HEK293 (cell line): ENCODE results near the gene LEP.

Source experiments
- HOXC10 ChIP-seq: sonication (generic); formaldehyde crosslinking; IDR thresholded peaks from 2 replicates; pipeline ENCODE4 v1.8.1; 2023; ENCODE audit warnings: mild to moderate bottlenecking, missing genetic modification reagents
- KLF8 ChIP-seq: fragments of 450-650 bp; formaldehyde crosslinking; IDR thresholded peaks from 2 replicates; pipeline ENCODE4 v1.5.1; 2016; ENCODE audit warnings: missing biosample characterization, missing genetic modification characterization
- TCF7L2 ChIP-seq: IDR thresholded peaks from 2 replicates; pipeline ENCODE4 v1.6.1; 2011; ENCODE audit warnings: low read depth, mild to moderate bottlenecking, inconsistent platforms, low read length, moderate library complexity, borderline replicate concordance
- TRIM28 ChIP-seq: IDR thresholded peaks from 2 replicates; pipeline ENCODE4 v1.6.1; 2011; ENCODE audit warnings: low read length, control low read depth, borderline replicate concordance
- YY1 ChIP-seq: fragments of 450-650 bp; formaldehyde crosslinking; IDR thresholded peaks from 2 replicates; pipeline ENCODE4 v1.5.1; 2018; ENCODE audit warnings: missing biosample characterization, missing genetic modification characterization
- ZNF24 ChIP-seq: fragments of 450-650 bp; formaldehyde crosslinking; IDR thresholded peaks from 2 replicates; pipeline ENCODE4 v1.5.1; 2016; ENCODE audit warnings: missing biosample characterization, missing genetic modification characterization
- ZNF394 ChIP-seq: fragments of 450-650 bp; formaldehyde crosslinking; IDR thresholded peaks from 2 replicates; pipeline ENCODE4 v1.5.1; 2016; ENCODE audit warnings: missing biosample characterization, missing genetic modification characterization, mild to moderate bottlenecking, moderate library complexity, borderline replicate concordance
- ZNF416 ChIP-seq: fragments of 450-650 bp; formaldehyde crosslinking; IDR thresholded peaks from 2 replicates; pipeline ENCODE4 v1.5.1; 2016; ENCODE audit warnings: missing biosample characterization, missing genetic modification characterization
- ZNF548 ChIP-seq: fragments of 450-650 bp; formaldehyde crosslinking; IDR thresholded peaks from 2 replicates; pipeline ENCODE4 v1.5.1; 2016; ENCODE audit warnings: missing biosample characterization, missing genetic modification characterization
- ZNF747 ChIP-seq: fragments of 450-650 bp; formaldehyde crosslinking; IDR thresholded peaks from 2 replicates; pipeline ENCODE4 v1.5.1; 2016; ENCODE audit warnings: missing biosample characterization, missing genetic modification characterization
- TF ChIP-seq, protein P1 (sequence below): fragments of 450-650 bp; formaldehyde crosslinking; IDR thresholded peaks from 2 replicates; pipeline ENCODE4 v1.5.1; 2016; ENCODE audit warnings: missing biosample characterization, missing genetic modification characterization
- TF ChIP-seq, protein P2 (sequence below): fragments of 450-650 bp; formaldehyde crosslinking; IDR thresholded peaks from 2 replicates; pipeline ENCODE4 v1.5.1; 2016; ENCODE audit warnings: missing biosample characterization, missing genetic modification characterization

DNA sequence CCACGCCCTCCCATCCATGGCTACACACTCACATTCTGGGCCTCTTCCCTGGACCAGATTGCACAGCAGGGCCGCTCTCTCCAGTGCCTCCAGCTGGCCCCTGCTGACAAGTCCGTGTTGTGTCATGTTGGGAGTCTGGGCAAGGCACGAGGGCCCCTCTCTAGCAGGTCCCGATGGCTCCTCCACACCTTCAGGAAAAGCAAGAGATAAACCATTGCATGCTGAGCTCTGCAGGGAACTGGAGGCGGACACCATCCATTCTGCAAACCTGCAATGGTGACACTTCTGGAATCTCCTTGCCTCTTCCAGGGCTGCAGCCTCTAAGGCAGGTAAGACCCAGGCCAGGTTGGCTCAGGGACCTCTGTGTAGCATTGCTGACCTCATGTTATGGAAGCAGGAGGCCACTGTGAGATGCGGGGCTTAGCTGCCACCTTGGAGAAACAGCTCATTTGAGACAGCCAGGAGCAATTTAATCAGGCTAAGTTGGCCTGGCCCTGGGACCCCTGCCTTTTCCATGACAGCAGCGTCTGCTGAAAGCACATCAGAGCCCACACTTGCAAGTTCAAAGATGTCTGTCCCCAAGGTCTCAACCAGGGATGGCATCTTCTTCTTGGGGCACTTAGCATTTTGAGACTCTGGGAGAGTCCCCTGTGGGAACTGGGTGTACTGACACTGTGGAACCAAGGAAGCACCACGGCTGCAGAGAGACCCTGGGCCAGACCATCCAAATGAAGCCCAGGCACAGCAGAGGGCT is 34.2 kb upstream of the LEP start:
- no peak for TF ChIP-seq TCF7L2
- no peak for TF ChIP-seq ZNF24 (tag by site-specific recombination)
- TF ChIP-seq, protein P1, sequence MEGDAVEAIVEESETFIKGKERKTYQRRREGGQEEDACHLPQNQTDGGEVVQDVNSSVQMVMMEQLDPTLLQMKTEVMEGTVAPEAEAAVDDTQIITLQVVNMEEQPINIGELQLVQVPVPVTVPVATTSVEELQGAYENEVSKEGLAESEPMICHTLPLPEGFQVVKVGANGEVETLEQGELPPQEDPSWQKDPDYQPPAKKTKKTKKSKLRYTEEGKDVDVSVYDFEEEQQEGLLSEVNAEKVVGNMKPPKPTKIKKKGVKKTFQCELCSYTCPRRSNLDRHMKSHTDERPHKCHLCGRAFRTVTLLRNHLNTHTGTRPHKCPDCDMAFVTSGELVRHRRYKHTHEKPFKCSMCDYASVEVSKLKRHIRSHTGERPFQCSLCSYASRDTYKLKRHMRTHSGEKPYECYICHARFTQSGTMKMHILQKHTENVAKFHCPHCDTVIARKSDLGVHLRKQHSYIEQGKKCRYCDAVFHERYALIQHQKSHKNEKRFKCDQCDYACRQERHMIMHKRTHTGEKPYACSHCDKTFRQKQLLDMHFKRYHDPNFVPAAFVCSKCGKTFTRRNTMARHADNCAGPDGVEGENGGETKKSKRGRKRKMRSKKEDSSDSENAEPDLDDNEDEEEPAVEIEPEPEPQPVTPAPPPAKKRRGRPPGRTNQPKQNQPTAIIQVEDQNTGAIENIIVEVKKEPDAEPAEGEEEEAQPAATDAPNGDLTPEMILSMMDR (tag by site-specific recombination): no peak
- TF ChIP-seq YY1: no peak
- no peak for TF ChIP-seq ZNF747 (tag by site-specific recombination)
- TF ChIP-seq HOXC10: no peak
- TF ChIP-seq TRIM28: no peak
- no peak for TF ChIP-seq ZNF548 (tag by site-specific recombination)
- TF ChIP-seq, protein P2, sequence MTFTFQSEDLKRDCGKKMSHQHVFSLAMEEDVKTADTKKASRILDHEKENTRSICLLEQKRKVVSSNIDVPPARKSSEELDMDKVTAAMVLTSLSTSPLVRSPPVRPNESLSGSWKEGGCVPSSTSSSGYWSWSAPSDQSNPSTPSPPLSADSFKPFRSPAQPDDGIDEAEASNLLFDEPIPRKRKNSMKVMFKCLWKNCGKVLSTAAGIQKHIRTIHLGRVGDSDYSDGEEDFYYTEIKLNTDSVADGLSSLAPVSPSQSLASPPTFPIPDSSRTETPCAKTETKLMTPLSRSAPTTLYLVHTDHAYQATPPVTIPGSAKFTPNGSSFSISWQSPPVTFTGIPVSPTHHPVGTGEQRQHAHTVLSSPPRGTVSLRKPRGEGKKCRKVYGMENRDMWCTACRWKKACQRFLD (tag by site-specific recombination): no peak
- no peak for TF ChIP-seq ZNF416 (tag by site-specific recombination)
- TF ChIP-seq ZNF394 (tag by site-specific recombination): no peak
- no peak for TF ChIP-seq KLF8
